IPS-NIHi7 (cell line): Measurements from ENCODE around the gene TEX19.
"Not testable (repeated sequence)": the region's sequence is repeated elsewhere in the genome, so short reads cannot be mapped to it uniquely, and the experiment has no call there.

Experiments used
- DNase-seq: peaks from one replicate; pipeline ENCODE4 v3.0.0; 2012; ENCODE audit warnings: mixed read lengths; ENCODE audit errors: extremely low spot score

Gene TEX19

GRCh38 chr17:82354804-82355308, 4.2 kb upstream of the TEX19 start:
- DNase-seq, result no peak

GRCh38 chr17:82355770-82356427, 3.1 kb upstream of the TEX19 start:
- DNase-seq, result no peak

GRCh38 chr17:82356845-82357355, 2.1 kb upstream of the TEX19 start:
- peak; percentile 64 for DNase-seq

GRCh38 chr17:82357394-82357793, 1.7 kb upstream of the TEX19 start:
- DNase-seq, result no peak

- not testable (repeated sequence) for DNase-seq
Measured at GRCh38 chr17:82359451-82360074, 516 bp downstream of the TEX19 start.

GRCh38 chr17:82361885-82362633, 3.0 kb downstream of the TEX19 start:
- DNase-seq, result no peak

- no peak for DNase-seq
Measured at GRCh38 chr17:82365606-82366295, 6.7 kb downstream of the TEX19 start.

GRCh38 chr17:82366749-82367148, 7.7 kb downstream of the TEX19 start:
- DNase-seq, result no peak

GRCh38 chr17:82367724-82368524, 8.9 kb downstream of the TEX19 start:
- DNase-seq, result peak; percentile 50

- DNase-seq, result no peak
Measured at GRCh38 chr17:82369211-82369610, 10.2 kb downstream of the TEX19 start.

GRCh38 chr17:82370471-82371332, 11.7 kb downstream of the TEX19 start:
- no peak for DNase-seq

GRCh38 chr17:82371333-82372248, 12.5 kb downstream of the TEX19 start, which contains the start of gene UTS2R:
Gene UTS2R, plus strand, starts transcription at chr17:82371765. Its CDS starts 2,560 bp downstream, at chr17:82374325.
- peak; percentile 52 for DNase-seq

GRCh38 chr17:82372249-82373071, 13.4 kb downstream of the TEX19 start:
- no peak for DNase-seq

GRCh38 chr17:82373072-82373452, 14.0 kb downstream of the TEX19 start:
- DNase-seq, result not testable (repeated sequence)

- DNase-seq, result no peak
Measured at GRCh38 chr17:82373731-82374625, 14.9 kb downstream of the TEX19 start.

- DNase-seq, result no peak
Measured at GRCh38 chr17:82374626-82375331, 15.7 kb downstream of the TEX19 start.
